ENCODE measurements around the gene CNTROB. TPM values are rescaled to one million over a fixed set of nuclear protein-coding genes. Genes with fewer than 3 reads are reported as not detected.
A peak's percentile ranks its signal among the peaks of the same experiment; 100 is the strongest.

CNTROB gene
- total RNA-seq, 2 donors from 2014 or later: 14.0 to 27.0 TPM

DNA sequence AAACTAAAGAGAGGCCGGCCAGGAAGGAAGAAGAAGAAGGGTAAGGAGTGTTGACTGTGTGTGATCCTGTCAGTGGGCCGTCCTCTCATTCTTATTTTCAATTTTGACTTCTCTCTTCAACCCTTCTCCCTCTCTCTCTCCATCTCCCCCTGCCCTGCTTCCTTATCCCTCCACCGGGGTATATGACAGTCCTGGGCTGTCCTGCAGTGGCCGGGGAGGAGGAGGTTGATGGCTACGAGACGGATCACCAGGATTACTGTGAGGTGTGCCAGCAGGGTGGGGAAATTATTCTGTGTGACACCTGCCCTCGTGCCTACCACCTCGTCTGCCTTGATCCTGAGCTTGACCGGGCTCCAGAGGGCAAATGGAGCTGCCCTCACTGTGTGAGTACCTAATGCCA, 37.8 kb upstream of the CNTROB start:
- no peak for ATAC-seq
- H3K4me1 ChIP-seq: peaks cover 11% of the 10 kb centered on the region
- no peak overlapping the region for H3K27ac ChIP-seq
- DNase-seq: peak in 1 of 4 donors; percentile 4
- no peak overlapping the region for H3K4me3 ChIP-seq
- no peak for TF ChIP-seq POLR2A (IDR thresholded peaks at IDR 0.05)
- TF ChIP-seq, protein P1, sequence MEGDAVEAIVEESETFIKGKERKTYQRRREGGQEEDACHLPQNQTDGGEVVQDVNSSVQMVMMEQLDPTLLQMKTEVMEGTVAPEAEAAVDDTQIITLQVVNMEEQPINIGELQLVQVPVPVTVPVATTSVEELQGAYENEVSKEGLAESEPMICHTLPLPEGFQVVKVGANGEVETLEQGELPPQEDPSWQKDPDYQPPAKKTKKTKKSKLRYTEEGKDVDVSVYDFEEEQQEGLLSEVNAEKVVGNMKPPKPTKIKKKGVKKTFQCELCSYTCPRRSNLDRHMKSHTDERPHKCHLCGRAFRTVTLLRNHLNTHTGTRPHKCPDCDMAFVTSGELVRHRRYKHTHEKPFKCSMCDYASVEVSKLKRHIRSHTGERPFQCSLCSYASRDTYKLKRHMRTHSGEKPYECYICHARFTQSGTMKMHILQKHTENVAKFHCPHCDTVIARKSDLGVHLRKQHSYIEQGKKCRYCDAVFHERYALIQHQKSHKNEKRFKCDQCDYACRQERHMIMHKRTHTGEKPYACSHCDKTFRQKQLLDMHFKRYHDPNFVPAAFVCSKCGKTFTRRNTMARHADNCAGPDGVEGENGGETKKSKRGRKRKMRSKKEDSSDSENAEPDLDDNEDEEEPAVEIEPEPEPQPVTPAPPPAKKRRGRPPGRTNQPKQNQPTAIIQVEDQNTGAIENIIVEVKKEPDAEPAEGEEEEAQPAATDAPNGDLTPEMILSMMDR (IDR thresholded peaks at IDR 0.05): no peak
- H3K36me3 ChIP-seq (replicated peaks in 1 of 2; ENCODE audit: insufficient read depth in 1 of 2, low read depth in 2 of 2): peaks cover 0 to 30% of the 10 kb centered on the region in 2 donors
- WGBS, 2 donors: 88 to 90% methylated on average over 9 of the region's 9 CpGs
- H3K27me3 ChIP-seq: no peaks in the 10 kb centered on the region
- no peaks in the 10 kb centered on the region for H3K9me3 ChIP-seq
- intact Hi-C loops (cut with DNase I): no loop called here

DNA sequence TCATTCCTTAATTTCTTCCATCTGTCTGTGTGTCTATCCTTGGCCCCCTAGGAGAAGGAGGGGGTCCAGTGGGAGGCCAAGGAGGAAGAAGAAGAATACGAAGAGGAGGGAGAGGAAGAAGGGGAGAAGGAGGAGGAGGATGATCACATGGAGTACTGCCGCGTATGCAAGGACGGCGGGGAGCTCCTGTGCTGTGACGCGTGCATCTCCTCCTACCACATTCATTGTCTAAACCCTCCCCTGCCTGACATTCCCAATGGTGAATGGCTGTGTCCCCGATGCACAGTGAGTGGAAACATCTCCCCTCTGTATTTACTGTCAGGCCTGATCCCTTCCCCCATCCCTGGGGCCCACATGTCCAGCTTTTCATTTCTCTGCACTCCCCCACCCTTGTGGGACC, 37.1 kb upstream of the CNTROB start:
- no peak for ATAC-seq
- intact Hi-C loops (cut with DNase I): loop anchor here (5.0 kb wide), 1 partner anchor 33 kb away; no protein-coding TSS in a partner anchor
- H3K36me3 ChIP-seq (replicated peaks in 1 of 2; ENCODE audit: insufficient read depth in 1 of 2, low read depth in 2 of 2): peaks cover 0 to 34% of the 10 kb centered on the region in 2 donors

DNA sequence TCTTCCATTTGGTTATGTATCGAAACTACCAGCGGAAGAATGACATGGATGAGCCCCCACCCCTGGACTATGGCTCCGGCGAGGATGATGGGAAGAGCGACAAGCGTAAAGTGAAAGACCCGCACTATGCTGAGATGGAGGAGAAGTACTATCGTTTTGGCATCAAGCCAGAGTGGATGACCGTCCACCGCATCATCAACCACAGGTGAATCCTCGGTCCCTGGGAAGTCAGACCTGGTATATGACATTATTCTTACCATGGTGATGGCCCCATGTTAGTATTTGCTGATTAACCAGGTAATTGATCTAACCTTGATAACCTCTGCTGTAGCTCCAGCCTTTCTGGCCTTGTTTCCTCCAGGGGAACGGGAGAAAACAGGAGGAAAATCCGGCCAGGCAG, 34.9 kb upstream of the CNTROB start:
- intact Hi-C loops (cut with DNase I): loop anchor here (5.0 kb wide), 1 partner anchor 35 kb away; no protein-coding TSS in a partner anchor
- WGBS, 2 donors: 75 to 84% methylated on average over 13 of the region's 13 CpGs
- Histone ChIP-seq H3K36me3 (replicated peaks in 1 of 2; ENCODE audit: insufficient read depth in 1 of 2, low read depth in 2 of 2) (peaks cover 0 to 30% of the 10 kb centered on the region in 2 donors), H3K9me3 (no peaks in the 10 kb centered on the region), H3K4me1 (no peaks in the 10 kb centered on the region), H3K4me3 (no peak overlapping the region), H3K27me3 (no peaks in the 10 kb centered on the region), H3K27ac (no peak overlapping the region)
- TF ChIP-seq, protein P1 (IDR thresholded peaks at IDR 0.05): no peak
- TF ChIP-seq POLR2A (IDR thresholded peaks at IDR 0.05): no peak
- peak in 1 of 4 donors; percentile 9 for DNase-seq
- no peak for ATAC-seq

More for the DNA sequence above, 37.1 kb upstream of the CNTROB start:
- TF ChIP-seq POLR2A (IDR thresholded peaks at IDR 0.05): no peak
- TF ChIP-seq, protein P1 (IDR thresholded peaks at IDR 0.05): no peak
- Histone ChIP-seq H3K9me3 (no peaks in the 10 kb centered on the region), H3K27ac (no peak overlapping the region), H3K4me1 (peaks cover 4% of the 10 kb centered on the region), H3K4me3 (no peak overlapping the region), H3K27me3 (no peaks in the 10 kb centered on the region)
- WGBS, 2 donors: 91 to 94% methylated on average over 8 of the region's 8 CpGs
- peak in 1 of 4 donors; percentile 6 for DNase-seq

DNA sequence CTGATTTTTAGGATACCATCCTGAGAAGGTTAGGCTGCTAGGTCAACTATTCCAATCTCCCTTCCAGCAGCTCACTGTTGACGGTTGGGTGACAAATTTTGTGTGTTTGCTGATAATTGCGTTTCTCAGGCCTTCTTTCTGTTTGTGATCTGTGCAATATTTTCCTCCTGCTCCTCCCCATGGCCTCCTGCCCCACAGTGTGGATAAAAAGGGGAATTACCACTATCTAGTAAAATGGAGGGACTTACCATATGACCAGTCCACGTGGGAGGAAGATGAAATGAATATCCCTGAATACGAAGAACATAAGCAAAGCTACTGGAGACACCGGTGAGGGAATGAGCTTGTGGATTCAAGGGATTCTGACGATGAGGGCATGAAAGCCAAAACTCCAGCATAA, 34.2 kb upstream of the CNTROB start:
- H3K27me3 ChIP-seq: no peaks in the 10 kb centered on the region
- intact Hi-C loops (cut with DNase I): loop anchor here (5.0 kb wide), 1 partner anchor 35 kb away; no protein-coding TSS in a partner anchor
- DNase-seq: peak in 3 of 4 donors; percentile 30 to 59 (median 55)
- no peak overlapping the region for H3K27ac ChIP-seq
- no peak overlapping the region for H3K4me3 ChIP-seq
- peaks cover 0 to 30% of the 10 kb centered on the region in 2 donors for H3K36me3 ChIP-seq (replicated peaks in 1 of 2; ENCODE audit: insufficient read depth in 1 of 2, low read depth in 2 of 2)
- ATAC-seq: peak; percentile 77
- H3K9me3 ChIP-seq: no peaks in the 10 kb centered on the region
- 31 to 35% methylated on average over 6 of the region's 6 CpGs for WGBS, 2 donors
- H3K4me1 ChIP-seq: no peaks in the 10 kb centered on the region
- TF ChIP-seq, protein P1 (IDR thresholded peaks at IDR 0.05): peak; percentile 25 to 90 (median 73)
- no peak for TF ChIP-seq POLR2A (IDR thresholded peaks at IDR 0.05)

All from body of pancreas (tissue), 4 donors.